Esophagus muscularis mucosa (tissue), 4 donors: ENCODE data around the gene NME3. TPM values are rescaled to one million over a fixed set of nuclear protein-coding genes. Genes with fewer than 3 reads are reported as not detected.
A peak's percentile ranks its signal among the peaks of the same experiment; 100 is the strongest.

Experiments used
- DNase-seq: peaks from one replicate; pipeline ENCODE4 v3.0.0-alpha.2; 2017; ENCODE audit errors: extremely low spot score
- H3K27ac ChIP-seq, 4 donors: fragments of 200-600 bp; sonication (generic); replicated peaks in 1 of 4; 1 replicate in 3 of 4; 2 replicates in 1 of 4; pipeline ENCODE4 v1.5.1; 2016 to 2019; ENCODE audit warnings: mild to moderate bottlenecking in 1 of 4
- H3K27me3 ChIP-seq, 4 donors: fragments of 200-600 bp; sonication (generic); one replicate each; pipeline versions ENCODE4 v1.5.1 to v1.6.0; 2016 to 2019
- H3K36me3 ChIP-seq, 4 donors: fragments of 200-600 bp; sonication (generic); one replicate each; pipeline ENCODE4 v1.5.1; 2016 to 2019
- H3K4me1 ChIP-seq, 4 donors: fragments of 200-600 bp; sonication (generic); one replicate each; pipeline ENCODE4 v1.5.1; 2016 to 2019
- H3K4me3 ChIP-seq, 4 donors: fragments of 200-600 bp; sonication (generic); 1 replicate in 2 of 4; 2 replicates in 2 of 4; pipeline ENCODE4 v1.5.1; 2016 to 2019; ENCODE audit warnings: mild to moderate bottlenecking in 4 of 4, moderate library complexity in 1 of 4
- H3K9me3 ChIP-seq, 4 donors: fragments of 200-600 bp; sonication (generic); 1 replicate in 3 of 4; 2 replicates in 1 of 4; pipeline ENCODE4 v1.5.1; 2016 to 2019
- EP300 ChIP-seq: sonication (generic); formaldehyde crosslinking; IDR thresholded peaks from one replicate; pipeline ENCODE4 v1.6.1; 2017; ENCODE audit warnings: antibody characterized with exemption
- POLR2A ChIP-seq: fragments of 450-650 bp; IDR thresholded peaks from one replicate; pipeline ENCODE4 v1.6.1; 2017; ENCODE audit warnings: antibody characterized with exemption, moderate library complexity, mild to moderate bottlenecking, low read depth
- POLR2AphosphoS5 ChIP-seq, 2 donors: sonication (generic); formaldehyde crosslinking; IDR thresholded peaks; one replicate each; pipeline ENCODE4 v1.6.1; 2017; ENCODE audit warnings: antibody characterized with exemption in 2 of 2
- WGBS: methylation state at CpG from one replicate; pipeline ENCODE4 v1.1.5; 2018; 5-methylcytosine and 5-hydroxymethylcytosine counted together
- intact Hi-C: fragments of 100-400 bp; cut with DNase I; formaldehyde crosslinking; loops from one replicate; pipeline ENCODE4 v1.15.1; 2023
- total RNA-seq, 4 donors: library from RNA; depleted of rRNA; stranded (reverse); fragments of >200 nt; gene quantifications; one replicate each; pipeline versions ENCODE4 v1.1.0 to v1.2.1, GENCODE V29; 2016
- TF ChIP-seq, protein P1 (sequence below), 3 experiments: fragments of 200-600 bp in 2 of 3; fragments of 450-650 bp in 1 of 3; sonication (generic) in 2 of 3; IDR thresholded peaks; one replicate each; pipeline ENCODE4 v1.5.1; 2017 to 2019; ENCODE audit warnings: antibody characterized with exemption in 3 of 3, mild to moderate bottlenecking in 2 of 3, moderate library complexity in 1 of 3

The NME3 gene
- total RNA-seq, 4 donors from 2014 or later, result 64.8 to 101 (median 83.7) TPM

- H3K27me3 ChIP-seq, result no peaks in the 10 kb centered on the region
- peak overlapping the region in 1 of 4 donors; percentile 47 for H3K27ac ChIP-seq
- WGBS, result 11% methylated on average over 9 of the region's 17 CpGs
- peaks cover 39 to 84% (median 73%) of the 10 kb centered on the region in 4 donors for H3K36me3 ChIP-seq
- no peaks in the 10 kb centered on the region for H3K9me3 ChIP-seq
- peaks cover 0 to 11% (median 10%) of the 10 kb centered on the region in 4 donors for H3K4me1 ChIP-seq
- peak; percentile 93 for DNase-seq
- intact Hi-C loops, result no loop called here
- no peak overlapping the region for H3K4me3 ChIP-seq
- TF ChIP-seq POLR2A, result no peak
- peak in 1 of 2 donors; percentile 52 for TF ChIP-seq POLR2AphosphoS5 (IDR thresholded peaks at IDR 0.05)
- TF ChIP-seq, protein P1, sequence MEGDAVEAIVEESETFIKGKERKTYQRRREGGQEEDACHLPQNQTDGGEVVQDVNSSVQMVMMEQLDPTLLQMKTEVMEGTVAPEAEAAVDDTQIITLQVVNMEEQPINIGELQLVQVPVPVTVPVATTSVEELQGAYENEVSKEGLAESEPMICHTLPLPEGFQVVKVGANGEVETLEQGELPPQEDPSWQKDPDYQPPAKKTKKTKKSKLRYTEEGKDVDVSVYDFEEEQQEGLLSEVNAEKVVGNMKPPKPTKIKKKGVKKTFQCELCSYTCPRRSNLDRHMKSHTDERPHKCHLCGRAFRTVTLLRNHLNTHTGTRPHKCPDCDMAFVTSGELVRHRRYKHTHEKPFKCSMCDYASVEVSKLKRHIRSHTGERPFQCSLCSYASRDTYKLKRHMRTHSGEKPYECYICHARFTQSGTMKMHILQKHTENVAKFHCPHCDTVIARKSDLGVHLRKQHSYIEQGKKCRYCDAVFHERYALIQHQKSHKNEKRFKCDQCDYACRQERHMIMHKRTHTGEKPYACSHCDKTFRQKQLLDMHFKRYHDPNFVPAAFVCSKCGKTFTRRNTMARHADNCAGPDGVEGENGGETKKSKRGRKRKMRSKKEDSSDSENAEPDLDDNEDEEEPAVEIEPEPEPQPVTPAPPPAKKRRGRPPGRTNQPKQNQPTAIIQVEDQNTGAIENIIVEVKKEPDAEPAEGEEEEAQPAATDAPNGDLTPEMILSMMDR (IDR thresholded peaks at IDR 0.05), result peak; percentile 40 to 68 (median 50)
These were observed 41.4 kb upstream of the NME3 start for GRCh38 chr16:1812732-1813163.

GRCh38 chr16:1810536-1810935, 39.2 kb upstream of the NME3 start:
- DNase-seq, result no peak
- intact Hi-C loops, result no loop called here
- TF ChIP-seq POLR2A, result no peak
- no peak for TF ChIP-seq EP300
- no peak for TF ChIP-seq POLR2AphosphoS5 (IDR thresholded peaks at IDR 0.05)
- TF ChIP-seq, protein P1 (IDR thresholded peaks at IDR 0.05), result no peak
- Histone ChIP-seq H3K4me3 (no peak overlapping the region), H3K36me3 (peaks cover 33 to 84% (median 67%) of the 10 kb centered on the region in 4 donors), H3K4me1 (peaks cover 0 to 11% (median 10%) of the 10 kb centered on the region in 4 donors), H3K9me3 (no peaks in the 10 kb centered on the region), H3K27me3 (no peaks in the 10 kb centered on the region), H3K27ac (no peak overlapping the region)
- WGBS, result 93% methylated on average over 11 of the region's 16 CpGs

DNA sequence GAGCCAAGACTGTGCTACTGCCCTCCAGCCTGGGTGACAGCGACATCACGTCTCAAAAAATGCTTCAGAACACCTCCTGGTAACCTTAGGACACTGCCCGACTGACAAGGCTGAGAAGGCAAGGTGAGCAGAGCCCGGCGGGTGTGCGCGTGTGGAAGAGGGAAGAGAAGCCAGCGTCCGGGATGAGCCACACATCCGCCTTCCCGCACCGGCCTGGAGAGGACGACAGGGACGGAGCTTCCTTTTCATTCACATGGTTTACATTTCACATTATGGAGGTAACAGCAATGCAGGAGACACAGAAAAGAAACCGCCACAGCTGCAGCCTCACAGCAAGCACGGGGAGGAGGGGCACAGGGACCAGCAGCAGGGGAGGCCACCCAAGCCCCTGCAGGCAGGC, 38.8 kb upstream of the NME3 start:
- no peaks in the 10 kb centered on the region for H3K9me3 ChIP-seq
- peaks cover 33 to 85% (median 66%) of the 10 kb centered on the region in 4 donors for H3K36me3 ChIP-seq
- no peak for DNase-seq
- intact Hi-C loops, result no loop called here
- TF ChIP-seq POLR2A (no peak), EP300 (no peak), POLR2AphosphoS5 (IDR thresholded peaks at IDR 0.05) (no peak)
- TF ChIP-seq, protein P1 (IDR thresholded peaks at IDR 0.05), result no peak
- H3K4me3 ChIP-seq, result no peak overlapping the region
- H3K27ac ChIP-seq, result no peak overlapping the region
- WGBS, result 92% methylated on average over 16 of the region's 16 CpGs
- H3K4me1 ChIP-seq, result peaks cover 0 to 11% (median 10%) of the 10 kb centered on the region in 4 donors
- no peaks in the 10 kb centered on the region for H3K27me3 ChIP-seq

- peaks cover 0 to 11% (median 10%) of the 10 kb centered on the region in 4 donors for H3K4me1 ChIP-seq
- intact Hi-C loops, result no loop called here
- H3K4me3 ChIP-seq, result no peak overlapping the region
- no peaks in the 10 kb centered on the region for H3K9me3 ChIP-seq
- 85% methylated on average over 12 of the region's 28 CpGs for WGBS
- H3K27ac ChIP-seq, result no peak overlapping the region
- H3K27me3 ChIP-seq, result no peaks in the 10 kb centered on the region
- H3K36me3 ChIP-seq, result peaks cover 33 to 82% (median 62%) of the 10 kb centered on the region in 4 donors
- no peak for DNase-seq
- TF ChIP-seq, protein P1 (IDR thresholded peaks at IDR 0.05), result no peak
- TF ChIP-seq POLR2A, result no peak
- no peak for TF ChIP-seq EP300
- TF ChIP-seq POLR2AphosphoS5 (IDR thresholded peaks at IDR 0.05), result no peak
These were observed 38.0 kb upstream of the NME3 start for GRCh38 chr16:1809281-1809801.

GRCh38 chr16:1808691-1809090, 37.3 kb upstream of the NME3 start:
- Histone ChIP-seq H3K27me3 (no peaks in the 10 kb centered on the region), H3K9me3 (no peaks in the 10 kb centered on the region), H3K4me3 (no peak overlapping the region), H3K36me3 (peaks cover 33 to 75% (median 58%) of the 10 kb centered on the region in 4 donors), H3K27ac (no peak overlapping the region), H3K4me1 (peaks cover 0 to 11% (median 10%) of the 10 kb centered on the region in 4 donors)
- no peak for DNase-seq
- intact Hi-C loops, result no loop called here
- TF ChIP-seq POLR2A, result no peak
- TF ChIP-seq, protein P1 (IDR thresholded peaks at IDR 0.05), result no peak
- TF ChIP-seq EP300, result no peak
- TF ChIP-seq POLR2AphosphoS5 (IDR thresholded peaks at IDR 0.05), result no peak
- WGBS, result 82% methylated on average over 8 of the region's 18 CpGs
